Posterior cingulate gyrus (tissue), 11 donors: ENCODE results near the gene CHD1L.
"Not testable (repeated sequence)": the region's sequence is repeated elsewhere in the genome, so short reads cannot be mapped to it uniquely, and the experiment has no call there.

ENCODE experiments used
- DNase-seq, 10 donors: peaks; one replicate each; pipeline versions ENCODE4 v3.0.0 to v3.0.0-alpha.2; 2020 to 2021; ENCODE audit warnings: mixed read lengths in 3 of 10
- intact Hi-C: fragments of 100-400 bp; cut with DNase I; formaldehyde crosslinking; loops from one replicate; pipeline ENCODE4 v1.15.1; 2023

CHD1L gene

GRCh38 chr1:147242449-147243227, at the start of gene CHD1L:
CHD1L (plus strand) TSS chr1:147242684; CDS start chr1:147242704, 20 bp downstream.
- DNase-seq, result peak; percentile 92 to 99 (median 93)
- intact Hi-C loops, result loop anchor here (1.0 kb wide), 1 partner anchor 70 kb away; the partner anchor contains the start of gene PRKAB2

DNA sequence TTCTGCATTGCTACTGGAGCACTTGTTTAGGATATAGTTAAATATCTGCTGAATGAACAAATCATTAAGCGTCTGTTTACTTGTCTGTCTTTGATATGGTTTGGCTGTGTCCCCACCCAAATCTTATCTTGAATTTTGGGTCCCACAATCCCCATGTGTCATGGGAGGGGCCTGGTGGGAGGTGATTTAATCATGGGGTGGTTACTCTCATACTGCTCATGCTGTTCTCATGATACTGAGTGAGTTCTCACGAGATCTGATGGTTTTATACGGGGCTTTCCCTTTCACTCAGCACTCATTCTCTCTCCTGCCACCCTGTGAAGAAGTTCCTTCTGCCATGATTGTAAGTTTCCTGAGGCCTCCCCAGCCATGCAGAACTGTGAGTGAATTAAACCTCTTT, 45.2 kb upstream of the CHD1L start:
- DNase-seq, intact Hi-C loops: not testable (repeated sequence)

DNA sequence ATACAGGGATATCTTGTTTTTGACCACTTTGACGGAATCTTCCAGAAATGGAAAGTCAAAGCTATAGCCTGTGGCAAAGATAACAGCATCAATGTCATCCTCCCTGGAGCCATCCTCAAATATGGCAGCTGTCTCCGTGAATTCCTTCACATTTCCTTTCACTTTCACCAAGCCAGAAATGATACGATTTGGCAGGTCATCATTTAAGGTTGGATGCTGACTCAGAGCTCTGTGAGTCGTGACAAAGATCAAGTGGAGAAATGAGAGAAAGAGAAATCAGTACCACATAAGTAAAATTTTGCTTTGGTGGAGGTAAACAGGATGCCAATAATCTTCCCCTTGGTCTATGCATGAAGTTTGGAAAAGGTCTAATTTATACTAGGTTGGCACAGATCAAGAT, 41.2 kb upstream of the CHD1L start:
- DNase-seq, result no peak
- intact Hi-C loops, result no loop called here

GRCh38 chr1:147201786-147202185, 40.7 kb upstream of the CHD1L start:
- intact Hi-C loops, result no loop called here
- DNase-seq, result no peak

- no peak for DNase-seq
- intact Hi-C loops, result no loop called here
Measured at GRCh38 chr1:147202576-147202975, 39.9 kb upstream of the CHD1L start.

DNA sequence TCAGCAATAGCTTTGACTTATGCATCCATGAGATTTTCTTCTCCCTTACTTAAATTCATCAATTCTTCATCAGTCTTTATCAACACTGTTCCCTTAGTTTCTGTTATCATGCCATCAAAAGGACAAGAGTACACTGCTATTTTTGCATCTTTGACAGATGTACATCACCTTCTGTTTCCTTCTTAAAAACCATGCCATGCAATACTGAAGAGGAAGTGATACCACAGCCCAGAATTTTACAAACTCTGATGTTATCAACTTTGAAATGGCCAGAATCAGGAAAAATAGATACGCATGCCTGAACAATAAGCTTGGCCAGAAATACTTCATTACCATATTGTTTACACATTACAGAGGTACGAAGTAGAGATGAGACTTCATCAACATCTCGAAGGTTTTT, 38.4 kb upstream of the CHD1L start:
- DNase-seq, result no peak
- intact Hi-C loops, result no loop called here

GRCh38 chr1:147207192-147207591, 35.3 kb upstream of the CHD1L start:
- intact Hi-C loops, result no loop called here
- no peak for DNase-seq

- no peak for DNase-seq
- intact Hi-C loops, result no loop called here
Measured at GRCh38 chr1:147208619-147209018, 33.9 kb upstream of the CHD1L start.

DNA sequence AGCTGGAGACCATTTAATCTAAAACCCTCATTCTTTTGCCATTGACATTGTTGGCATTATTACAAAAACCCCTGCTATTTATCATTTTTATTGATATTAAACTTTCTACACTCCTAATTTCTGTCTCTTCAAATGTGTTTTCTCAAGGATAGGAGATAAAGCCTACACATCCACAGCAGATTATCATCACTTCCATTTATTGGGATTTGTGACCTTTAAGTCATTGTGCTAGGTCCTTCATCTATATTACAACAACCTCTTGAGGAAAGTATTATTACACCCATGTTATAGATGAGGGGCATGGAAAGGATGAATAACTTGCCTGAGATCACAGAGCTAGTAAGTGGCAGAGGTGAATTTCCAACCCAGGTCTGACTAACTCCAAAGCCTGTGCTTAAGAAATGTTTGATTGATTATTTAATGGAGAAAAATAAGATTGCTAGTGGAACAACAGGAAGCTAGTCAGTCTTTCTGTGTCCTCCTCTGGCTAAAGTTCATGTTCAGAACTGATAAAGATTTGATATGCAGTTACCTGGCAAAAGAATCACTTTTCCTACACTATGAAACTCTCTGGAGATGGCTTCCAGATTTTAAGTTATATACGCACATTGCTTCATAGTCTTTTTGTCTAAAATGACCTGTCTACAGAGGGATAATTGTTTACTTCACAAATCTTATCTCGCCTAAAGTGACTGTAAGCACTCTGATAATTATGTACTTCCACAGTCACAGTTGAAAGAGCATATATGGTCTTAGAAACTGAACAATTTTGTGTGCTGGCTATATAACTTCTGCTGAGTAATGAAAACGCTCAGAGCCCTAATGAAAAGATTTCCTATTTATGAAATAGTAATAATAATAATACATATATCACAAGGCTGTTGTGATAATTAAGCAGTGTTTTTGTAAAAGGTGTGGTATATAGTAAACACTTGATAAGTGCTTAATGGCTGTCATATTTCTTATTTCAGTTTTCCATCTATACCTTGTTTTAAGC, 32.4 kb upstream of the CHD1L start:
- no peak for DNase-seq
- intact Hi-C loops, result no loop called here

- intact Hi-C loops, result no loop called here
- DNase-seq, result no peak
Measured at GRCh38 chr1:147210987-147211386, 31.5 kb upstream of the CHD1L start.

GRCh38 chr1:147211577-147211976, 30.9 kb upstream of the CHD1L start:
- intact Hi-C loops, result no loop called here
- no peak for DNase-seq

DNA sequence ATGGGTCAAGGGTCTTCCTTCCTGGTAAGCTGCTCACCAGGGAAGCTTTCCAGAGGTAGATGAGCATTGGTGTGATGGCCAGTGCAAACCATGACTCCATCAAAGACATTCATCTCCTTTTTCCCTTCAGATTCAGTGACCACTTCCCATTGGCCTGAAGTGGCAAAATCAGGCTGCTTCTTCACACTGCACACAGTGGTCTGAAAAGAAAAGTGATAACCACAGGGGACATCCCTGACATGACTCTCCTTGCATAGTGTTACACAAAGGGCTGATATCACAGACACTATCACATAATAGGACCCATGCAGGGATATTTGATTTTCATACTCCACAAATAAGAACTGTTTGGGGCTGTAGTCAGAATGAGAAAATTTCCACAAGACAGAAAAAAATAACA, 29.2 kb upstream of the CHD1L start:
- intact Hi-C loops, result no loop called here
- no peak for DNase-seq

- intact Hi-C loops, result no loop called here
- no peak for DNase-seq
Measured at GRCh38 chr1:147214325-147214724, 28.2 kb upstream of the CHD1L start.

GRCh38 chr1:147214842-147215539, 27.5 kb upstream of the CHD1L start:
- intact Hi-C loops, result no loop called here
- no peak for DNase-seq

GRCh38 chr1:147215540-147215916, 27.0 kb upstream of the CHD1L start:
- DNase-seq, result no peak
- intact Hi-C loops, result no loop called here

DNA sequence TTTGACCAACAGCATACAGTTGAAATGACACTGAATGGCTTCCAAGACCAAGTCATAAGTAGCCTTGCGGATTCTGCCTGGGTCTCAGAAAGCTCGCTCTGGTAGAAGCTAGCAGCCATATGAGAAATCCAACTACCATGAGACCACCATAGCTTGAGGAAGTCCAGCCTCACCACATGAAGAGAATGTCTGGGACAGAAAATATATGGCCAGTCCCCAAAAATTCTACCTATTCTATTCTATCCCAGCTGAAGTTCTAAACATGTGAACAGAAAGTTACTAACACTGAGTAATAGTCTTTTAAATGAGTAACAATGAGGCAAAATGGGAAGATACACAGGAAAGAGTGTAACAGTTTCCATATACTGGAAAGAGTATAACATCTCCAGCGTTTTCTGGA, 26.4 kb upstream of the CHD1L start:
- no peak for DNase-seq
- intact Hi-C loops, result no loop called here

DNA sequence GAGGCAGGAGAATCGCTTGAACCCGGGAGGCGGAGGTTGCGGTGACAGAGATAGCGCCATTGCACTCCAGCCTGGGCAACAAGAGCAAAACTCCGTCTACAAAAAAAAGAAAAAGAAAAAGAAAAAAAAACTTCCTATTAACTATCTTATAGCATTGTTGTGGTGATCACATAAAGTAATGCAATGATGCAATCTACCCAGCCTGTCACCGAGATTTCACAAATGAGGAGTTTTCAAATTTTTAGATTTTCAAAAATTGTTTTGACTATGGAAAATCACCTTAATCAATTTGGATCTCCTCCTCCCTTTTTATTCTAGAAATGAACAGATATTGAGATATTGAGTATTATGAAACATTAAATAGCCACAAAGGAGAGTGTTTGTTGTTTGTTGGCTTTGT, 25.3 kb upstream of the CHD1L start:
- intact Hi-C loops, result no loop called here
- DNase-seq, result no peak

DNA sequence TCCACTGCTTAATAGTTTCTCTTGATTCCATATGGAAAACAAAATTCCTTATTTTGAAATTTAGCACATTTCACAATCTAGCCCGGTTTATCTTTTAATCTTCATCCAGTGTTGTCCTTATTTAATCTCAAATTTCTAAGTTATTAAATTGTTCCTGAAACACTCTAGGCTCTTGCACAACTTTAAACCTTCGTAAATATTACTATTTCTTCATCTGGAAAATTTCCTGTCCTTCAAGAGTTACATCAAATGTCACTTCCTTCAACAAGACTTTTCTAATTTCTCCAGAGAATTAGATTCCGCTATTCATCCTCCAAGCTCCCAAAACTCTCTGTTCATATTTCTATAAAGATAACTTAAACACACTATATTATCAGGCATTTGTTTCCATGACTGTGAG, 23.9 kb upstream of the CHD1L start:
- intact Hi-C loops, result no loop called here
- no peak for DNase-seq

- intact Hi-C loops, result no loop called here
- DNase-seq, result no peak
Measured at GRCh38 chr1:147223740-147224615, 18.5 kb upstream of the CHD1L start.

- peak in 9 of 10 donors; percentile 14 to 89 (median 38) for DNase-seq
- intact Hi-C loops, result no loop called here
Measured at GRCh38 chr1:147225193-147225730, 17.2 kb upstream of the CHD1L start, which contains the start of gene FMO5. FMO5 (minus strand) TSS chr1:147225339; CDS start chr1:147225029, 310 bp downstream.
